K562 (cell line): ENCODE measurements around the gene PALMD. TPM values are rescaled to one million over a fixed set of nuclear protein-coding genes. Genes with fewer than 3 reads are reported as not detected.

Source experiments
- ATAC-seq: fragments of 200-7000 bp; cut with Tn5 transposase; 3 replicates; pipeline ENCODE4 v1.9.1; 2020; ENCODE audit warnings: moderate library complexity
- BruUV-seq: library from RNA; stranded (reverse); fragments of 400-500 nt; replicated peaks from 2 replicates; lab custom pipeline; 2021; lab: Mats Ljungman, UMichigan
- CTCF ChIA-PET: fragments of 300-600 bp; formaldehyde crosslinking; extraction: SDS; loops from one replicate; lab custom pipeline; 2021; ENCODE audit warnings: low intra/inter-chr PET ratio; lab: Yijun Ruan, JAX
- POLR2A ChIA-PET: fragments of 300-600, 350-650 bp; sonication (Branson Sonifier 250); formaldehyde crosslinking; extraction: SDS; loops from one replicate; lab custom pipeline; 2021; ENCODE audit warnings: antibody characterized with exemption, inconsistent platforms; lab: Yijun Ruan, JAX
- DNase-seq, 4 experiments: peaks; one replicate each; pipeline versions ENCODE4 v3.0.0 to v3.0.0-alpha.2; 2011 to 2018; ENCODE audit warnings: low spot score in 3 of 4, mixed read lengths in 3 of 4; ENCODE audit errors: extremely low read depth in 1 of 4
- FAIRE-seq: peaks from 2 replicates; lab custom pipeline; 2011; peaks lifted over from hg19 to GRCh38; lab: Jason Lieb, UNC
- H2AFZ ChIP-seq: 2 replicates; pipeline ENCODE4 v1.6.0; 2011; ENCODE audit warnings: low read depth, low read length, control low read depth, inconsistent platforms
- H3K27ac ChIP-seq: fragments of 200-600 bp; 3 replicates; pipeline ENCODE4 v1.8.0; 2011; ENCODE audit warnings: low read depth, mild to moderate bottlenecking, control low read depth, inconsistent platforms, low read length, moderate library complexity, mixed read lengths; ENCODE audit errors: extremely low read depth
- H3K27me3 ChIP-seq, 2 experiments: fragments of 300-600 bp in 1 of 2; 2 replicates in 1 of 2; 3 replicates in 1 of 2; pipeline versions ENCODE4 v1.6.0 to v1.8.0; 2011; ENCODE audit warnings: inconsistent platforms in 2 of 2, low read length in 2 of 2, mild to moderate bottlenecking in 1 of 2, mixed read lengths in 1 of 2, moderate library complexity in 1 of 2; ENCODE audit not compliant: control insufficient read depth in 2 of 2, insufficient read depth in 2 of 2
- H3K36me3 ChIP-seq: fragments of 300-600 bp; 3 replicates; pipeline ENCODE4 v1.8.0; 2011; ENCODE audit warnings: mild to moderate bottlenecking, low read length, inconsistent platforms; ENCODE audit not compliant: control insufficient read depth, insufficient read depth
- H3K4me1 ChIP-seq, 2 experiments: fragments of 200-600 bp in 1 of 2; replicated peaks in 1 of 2; 2 replicates in 1 of 2; 3 replicates in 1 of 2; pipeline versions ENCODE4 v1.5.1 to v1.8.0; 2011; ENCODE audit warnings: inconsistent platforms in 2 of 2, low read length in 2 of 2, mild to moderate bottlenecking in 1 of 2, mixed read lengths in 1 of 2, moderate library complexity in 1 of 2; ENCODE audit not compliant: control insufficient read depth in 2 of 2, insufficient read depth in 2 of 2
- H3K4me2 ChIP-seq: 2 replicates; pipeline ENCODE4 v1.6.1; 2011; ENCODE audit warnings: low read length, control low read depth, inconsistent platforms, mixed read lengths; ENCODE audit not compliant: insufficient read depth
- H3K4me3 ChIP-seq: fragments of 200-600 bp; sonication (generic), shearing (Covaris generic); 2 replicates; pipeline ENCODE4 v1.5.1; 2016; ENCODE audit warnings: control low read depth, inconsistent platforms
- H3K79me2 ChIP-seq: fragments of 200-600 bp; 3 replicates; pipeline ENCODE4 v1.8.0; 2011; ENCODE audit warnings: low read length, inconsistent platforms; ENCODE audit not compliant: control insufficient read depth, insufficient read depth
- H3K9ac ChIP-seq, 2 experiments: 2 replicates each; pipeline versions ENCODE4 v1.6.0 to v1.6.1; 2011; ENCODE audit warnings: low read depth in 2 of 2, low read length in 2 of 2, control low read depth in 1 of 2, inconsistent platforms in 1 of 2, mild to moderate bottlenecking in 1 of 2, mixed read lengths in 1 of 2; ENCODE audit not compliant: insufficient read depth in 1 of 2
- H3K9me1 ChIP-seq: one replicate; pipeline ENCODE4 v1.6.0; 2011; ENCODE audit warnings: inconsistent platforms, mild to moderate bottlenecking, low read length, moderate library complexity; ENCODE audit not compliant: control insufficient read depth, insufficient read depth
- H3K9me3 ChIP-seq: replicated peaks from 2 replicates; pipeline ENCODE4 v1.5.1; 2011; ENCODE audit warnings: low read depth, low read length, inconsistent platforms; ENCODE audit not compliant: control insufficient read depth, insufficient read depth
- H4K20me1 ChIP-seq: replicated peaks from 2 replicates; pipeline ENCODE4 v1.6.1; 2011; ENCODE audit warnings: low read length, inconsistent platforms, mixed read lengths; ENCODE audit not compliant: control insufficient read depth, insufficient read depth
- ASH1L ChIP-seq: fragments of 450-650 bp; IDR thresholded peaks from 2 replicates; pipeline ENCODE4 v1.6.1; 2018; ENCODE audit warnings: borderline replicate concordance, mild to moderate bottlenecking, low read depth; ENCODE audit not compliant: partially characterized antibody
- KAT7 ChIP-seq: sonication (generic); formaldehyde crosslinking; IDR thresholded peaks from 2 replicates; pipeline ENCODE4 v1.8.0; 2022; ENCODE audit warnings: missing genetic modification reagents, mild to moderate bottlenecking, borderline replicate concordance
- MCM5 ChIP-seq: fragments of 450-650 bp; IDR thresholded peaks from 2 replicates; pipeline ENCODE4 v1.6.1; 2016; ENCODE audit warnings: low read depth
- POLR2H ChIP-seq: IDR thresholded peaks from 2 replicates; pipeline ENCODE4 v1.6.1; 2016; ENCODE audit warnings: missing genetic modification characterization, low read depth, mild to moderate bottlenecking, control low read depth, missing compliant biosample characterization, moderate library complexity
- SOX6 ChIP-seq: fragments of 450-650 bp; IDR thresholded peaks from 2 replicates; pipeline ENCODE4 v1.6.1; 2014; ENCODE audit warnings: mild to moderate bottlenecking
- WGBS: fragments of 100-300 bp; shearing (Covaris generic); methylation state at CpG from one replicate; pipeline ENCODE4 v1.1.6; 2016; ENCODE audit warnings: low coverage, mixed read lengths; ENCODE audit not compliant: insufficient coverage; ENCODE audit errors: missing lambda C conversion rate; 5-methylcytosine and 5-hydroxymethylcytosine counted together
- in situ Hi-C: fragments of 300-500 bp; cut with MboI; formaldehyde crosslinking; loops from 4 replicates; pipeline ENCODE4 v1.15.0; 2018; ENCODE audit warnings: inconsistent platforms, mixed read lengths
- intact Hi-C: fragments of 100-400 bp; cut with micrococcal nuclease; formaldehyde crosslinking; loops from 2 replicates; pipeline ENCODE4 v1.14.2; 2022
- polyA plus RNA-seq, 8 experiments: library from polyadenylated mRNA; depleted of rRNA in 4 of 8; stranded (reverse) in 5 of 8; unstranded in 3 of 8; fragments of >200 nt; fragmentation: Nextera tagmentation in 2 of 8; fragmentation: Illumina TruSeq in 1 of 8; extraction: Ambion mirVana in 2 of 8; extraction: Trizol in 1 of 8; gene quantifications; 2 replicates each; pipeline versions ENCODE4 v1.2.1 to v1.2.3, GENCODE V29; 2011 to 2014; ENCODE audit warnings: inconsistent platforms in 1 of 8, missing spikeins in 1 of 8
- total RNA-seq, 7 experiments: library from RNA; depleted of rRNA in 6 of 7; stranded (reverse); fragments of >200 nt in 6 of 7; fragmentation: Illumina TruSeq in 2 of 7; extraction: Trizol in 2 of 7; gene quantifications; 2 replicates each; pipeline versions ENCODE4 v1.2.1 to v1.2.3, GENCODE V29; 2011 to 2021; ENCODE audit warnings: low replicate concordance in 1 of 7
- TF ChIP-seq, protein P1 (sequence below): fragments of 450-650 bp; IDR thresholded peaks from 2 replicates; pipeline ENCODE4 v1.6.1; 2017; ENCODE audit warnings: antibody characterized with exemption, mild to moderate bottlenecking
- TF ChIP-seq, protein P2 (sequence below): fragments of 250-450 bp; sonication (Bioruptor Pico); IDR thresholded peaks from 2 replicates; pipeline ENCODE4 v1.5.1; 2021; ENCODE audit warnings: mild to moderate bottlenecking
- TF ChIP-seq, protein P3 (sequence below): fragments of 450-650 bp; IDR thresholded peaks from 2 replicates; pipeline ENCODE4 v1.6.1; 2016; ENCODE audit warnings: low read depth, mild to moderate bottlenecking, moderate library complexity
- TF ChIP-seq, protein P4 (sequence below): sonication (generic); formaldehyde crosslinking; IDR thresholded peaks from 2 replicates; pipeline ENCODE4 v1.8.1; 2023; ENCODE audit warnings: mild to moderate bottlenecking, missing genetic modification reagents

The PALMD gene
- total and polyA plus RNA-seq, 9 of the 15 experiments (the other 6 are each of a cell fraction or from before 2014, with no cell fraction given): 2.7 to 13.5 (median 5.4) TPM

DNA sequence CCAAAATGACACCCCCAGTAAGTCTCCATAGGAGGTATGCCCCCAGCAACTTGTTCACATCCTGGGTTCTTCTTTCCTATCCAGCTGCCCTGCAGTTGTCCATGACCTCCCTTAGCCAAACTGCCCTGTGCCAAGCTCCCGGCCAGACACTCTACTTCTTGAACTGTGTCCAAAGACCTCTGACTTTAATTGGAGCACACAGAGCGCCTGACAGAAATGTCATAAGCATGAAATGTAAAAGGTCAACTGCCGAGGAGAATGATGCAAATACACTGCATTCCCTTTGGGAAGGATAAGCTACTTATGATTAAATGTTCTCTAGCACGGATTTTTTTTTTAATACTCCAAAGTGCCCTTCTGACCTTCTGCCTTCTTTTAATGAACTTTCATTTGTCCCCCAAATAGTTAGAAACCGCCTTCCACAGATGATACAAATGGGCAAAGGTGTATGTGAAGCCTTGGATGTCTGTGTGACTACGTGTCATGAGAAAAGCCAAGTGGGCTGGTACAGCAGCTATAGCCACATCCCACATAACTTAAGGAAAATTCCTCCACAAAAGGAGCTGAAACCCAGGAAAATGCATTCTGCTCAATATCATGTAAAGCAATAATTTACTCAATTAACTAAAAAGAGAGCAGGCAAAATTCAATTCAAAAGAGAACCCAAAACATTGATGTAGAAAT lies 26.8 kb downstream of the PALMD start (continued):
- TF ChIP-seq ASH1L (no peak), KAT7 (no peak)
- TF ChIP-seq, protein P1, sequence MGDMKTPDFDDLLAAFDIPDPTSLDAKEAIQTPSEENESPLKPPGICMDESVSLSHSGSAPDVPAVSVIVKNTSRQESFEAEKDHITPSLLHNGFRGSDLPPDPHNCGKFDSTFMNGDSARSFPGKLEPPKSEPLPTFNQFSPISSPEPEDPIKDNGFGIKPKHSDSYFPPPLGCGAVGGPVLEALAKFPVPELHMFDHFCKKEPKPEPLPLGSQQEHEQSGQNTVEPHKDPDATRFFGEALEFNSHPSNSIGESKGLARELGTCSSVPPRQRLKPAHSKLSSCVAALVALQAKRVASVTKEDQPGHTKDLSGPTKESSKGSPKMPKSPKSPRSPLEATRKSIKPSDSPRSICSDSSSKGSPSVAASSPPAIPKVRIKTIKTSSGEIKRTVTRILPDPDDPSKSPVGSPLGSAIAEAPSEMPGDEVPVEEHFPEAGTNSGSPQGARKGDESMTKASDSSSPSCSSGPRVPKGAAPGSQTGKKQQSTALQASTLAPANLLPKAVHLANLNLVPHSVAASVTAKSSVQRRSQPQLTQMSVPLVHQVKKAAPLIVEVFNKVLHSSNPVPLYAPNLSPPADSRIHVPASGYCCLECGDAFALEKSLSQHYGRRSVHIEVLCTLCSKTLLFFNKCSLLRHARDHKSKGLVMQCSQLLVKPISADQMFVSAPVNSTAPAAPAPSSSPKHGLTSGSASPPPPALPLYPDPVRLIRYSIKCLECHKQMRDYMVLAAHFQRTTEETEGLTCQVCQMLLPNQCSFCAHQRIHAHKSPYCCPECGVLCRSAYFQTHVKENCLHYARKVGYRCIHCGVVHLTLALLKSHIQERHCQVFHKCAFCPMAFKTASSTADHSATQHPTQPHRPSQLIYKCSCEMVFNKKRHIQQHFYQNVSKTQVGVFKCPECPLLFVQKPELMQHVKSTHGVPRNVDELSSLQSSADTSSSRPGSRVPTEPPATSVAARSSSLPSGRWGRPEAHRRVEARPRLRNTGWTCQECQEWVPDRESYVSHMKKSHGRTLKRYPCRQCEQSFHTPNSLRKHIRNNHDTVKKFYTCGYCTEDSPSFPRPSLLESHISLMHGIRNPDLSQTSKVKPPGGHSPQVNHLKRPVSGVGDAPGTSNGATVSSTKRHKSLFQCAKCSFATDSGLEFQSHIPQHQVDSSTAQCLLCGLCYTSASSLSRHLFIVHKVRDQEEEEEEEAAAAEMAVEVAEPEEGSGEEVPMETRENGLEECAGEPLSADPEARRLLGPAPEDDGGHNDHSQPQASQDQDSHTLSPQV: no peak

DNA sequence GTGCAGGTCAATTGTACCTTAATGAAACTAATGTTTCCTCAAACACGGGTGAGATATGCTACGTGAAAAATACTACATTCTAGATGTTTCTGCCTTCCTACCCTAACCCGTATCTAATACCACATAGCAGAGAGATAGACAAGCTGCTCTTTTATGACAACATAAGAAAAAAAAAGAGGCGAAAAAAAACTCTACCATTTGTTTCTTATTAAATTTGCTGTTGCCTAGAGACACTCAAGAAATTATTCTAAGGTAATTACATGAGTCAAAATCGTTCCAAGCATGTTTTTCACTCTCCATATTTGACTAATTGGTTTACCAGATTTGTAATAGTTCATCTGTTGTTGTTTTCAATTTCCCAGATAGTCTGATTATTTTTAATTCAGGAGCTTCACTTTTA lies 27.4 kb downstream of the PALMD start:
- intact Hi-C loops (no loop called here), in situ Hi-C loops (no loop called here)
- DNase-seq: no peak
- no peaks in the 10 kb centered on the region for H3K79me2 ChIP-seq
- FAIRE-seq: no peak
- H3K4me1 ChIP-seq: no peaks in the 10 kb centered on the region
- H3K9me1 ChIP-seq: no peaks in the 10 kb centered on the region
- ChIA-PET CTCF (no interaction called here), POLR2A (interaction anchor here (0.6 to 1.1 kb wide), 3 partner anchors 10 to 27 kb away, joined by 3 read pairs; no protein-coding TSS in a partner anchor)
- 41% methylated on average over 5 of the region's 5 CpGs for WGBS
- H4K20me1 ChIP-seq: no peaks in the 10 kb centered on the region
- no peaks in the 10 kb centered on the region for H3K9me3 ChIP-seq
- H3K27ac ChIP-seq: no peak overlapping the region
- no peaks in the 10 kb centered on the region for H3K27me3 ChIP-seq
- H3K4me3 ChIP-seq: no peak overlapping the region
- no peaks in the 10 kb centered on the region for H3K36me3 ChIP-seq
- no TSS peak for BruUV-seq
- H3K4me2 ChIP-seq: no peak overlapping the region
- ATAC-seq: no peak
- no peak overlapping the region for H2AFZ ChIP-seq
- no peak overlapping the region for H3K9ac ChIP-seq
- TF ChIP-seq, protein P2, sequence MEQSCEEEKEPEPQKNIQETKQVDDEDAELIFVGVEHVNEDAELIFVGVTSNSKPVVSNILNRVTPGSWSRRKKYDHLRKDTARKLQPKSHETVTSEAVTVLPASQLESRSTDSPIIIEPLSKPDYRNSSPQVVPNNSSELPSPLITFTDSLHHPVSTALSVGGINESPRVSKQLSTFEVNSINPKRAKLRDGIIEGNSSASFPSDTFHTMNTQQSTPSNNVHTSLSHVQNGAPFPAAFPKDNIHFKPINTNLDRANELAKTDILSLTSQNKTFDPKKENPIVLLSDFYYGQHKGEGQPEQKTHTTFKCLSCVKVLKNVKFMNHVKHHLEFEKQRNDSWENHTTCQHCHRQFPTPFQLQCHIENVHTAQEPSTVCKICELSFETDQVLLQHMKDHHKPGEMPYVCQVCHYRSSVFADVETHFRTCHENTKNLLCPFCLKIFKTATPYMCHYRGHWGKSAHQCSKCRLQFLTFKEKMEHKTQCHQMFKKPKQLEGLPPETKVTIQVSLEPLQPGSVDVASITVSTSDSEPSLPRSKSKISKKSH (CRISPR knock-in tag): no peak
- TF ChIP-seq POLR2H (tag): no peak
- TF ChIP-seq, protein P3, sequence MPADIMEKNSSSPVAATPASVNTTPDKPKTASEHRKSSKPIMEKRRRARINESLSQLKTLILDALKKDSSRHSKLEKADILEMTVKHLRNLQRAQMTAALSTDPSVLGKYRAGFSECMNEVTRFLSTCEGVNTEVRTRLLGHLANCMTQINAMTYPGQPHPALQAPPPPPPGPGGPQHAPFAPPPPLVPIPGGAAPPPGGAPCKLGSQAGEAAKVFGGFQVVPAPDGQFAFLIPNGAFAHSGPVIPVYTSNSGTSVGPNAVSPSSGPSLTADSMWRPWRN: no peak
- TF ChIP-seq MCM5: no peak
- TF ChIP-seq SOX6: no peak
- TF ChIP-seq, protein P4, sequence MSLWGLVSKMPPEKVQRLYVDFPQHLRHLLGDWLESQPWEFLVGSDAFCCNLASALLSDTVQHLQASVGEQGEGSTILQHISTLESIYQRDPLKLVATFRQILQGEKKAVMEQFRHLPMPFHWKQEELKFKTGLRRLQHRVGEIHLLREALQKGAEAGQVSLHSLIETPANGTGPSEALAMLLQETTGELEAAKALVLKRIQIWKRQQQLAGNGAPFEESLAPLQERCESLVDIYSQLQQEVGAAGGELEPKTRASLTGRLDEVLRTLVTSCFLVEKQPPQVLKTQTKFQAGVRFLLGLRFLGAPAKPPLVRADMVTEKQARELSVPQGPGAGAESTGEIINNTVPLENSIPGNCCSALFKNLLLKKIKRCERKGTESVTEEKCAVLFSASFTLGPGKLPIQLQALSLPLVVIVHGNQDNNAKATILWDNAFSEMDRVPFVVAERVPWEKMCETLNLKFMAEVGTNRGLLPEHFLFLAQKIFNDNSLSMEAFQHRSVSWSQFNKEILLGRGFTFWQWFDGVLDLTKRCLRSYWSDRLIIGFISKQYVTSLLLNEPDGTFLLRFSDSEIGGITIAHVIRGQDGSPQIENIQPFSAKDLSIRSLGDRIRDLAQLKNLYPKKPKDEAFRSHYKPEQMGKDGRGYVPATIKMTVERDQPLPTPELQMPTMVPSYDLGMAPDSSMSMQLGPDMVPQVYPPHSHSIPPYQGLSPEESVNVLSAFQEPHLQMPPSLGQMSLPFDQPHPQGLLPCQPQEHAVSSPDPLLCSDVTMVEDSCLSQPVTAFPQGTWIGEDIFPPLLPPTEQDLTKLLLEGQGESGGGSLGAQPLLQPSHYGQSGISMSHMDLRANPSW: no peak
